HEK293 (cell line): ENCODE measurements around the gene SLC29A1.

Experiments
- BCL11B ChIP-seq: fragments of 450-650 bp; formaldehyde crosslinking; IDR thresholded peaks from 2 replicates; pipeline ENCODE4 v1.5.1; 2016; ENCODE audit warnings: low read depth, missing biosample characterization, missing genetic modification characterization
- EGR2 ChIP-seq: fragments of 450-650 bp; formaldehyde crosslinking; IDR thresholded peaks from 2 replicates; pipeline ENCODE4 v1.5.1; 2016; ENCODE audit warnings: low read depth, missing biosample characterization, missing genetic modification characterization
- GLIS2 ChIP-seq: fragments of 450-650 bp; formaldehyde crosslinking; IDR thresholded peaks from 2 replicates; pipeline ENCODE4 v1.5.1; 2016; ENCODE audit warnings: missing biosample characterization, missing genetic modification characterization
- HOXC10 ChIP-seq: sonication (generic); formaldehyde crosslinking; IDR thresholded peaks from 2 replicates; pipeline ENCODE4 v1.8.1; 2023; ENCODE audit warnings: mild to moderate bottlenecking, missing genetic modification reagents
- SCRT2 ChIP-seq: fragments of 450-650 bp; formaldehyde crosslinking; IDR thresholded peaks from 2 replicates; pipeline ENCODE4 v1.5.1; 2016; ENCODE audit warnings: missing biosample characterization, missing genetic modification characterization
- SP2 ChIP-seq: fragments of 450-650 bp; formaldehyde crosslinking; IDR thresholded peaks from 2 replicates; pipeline ENCODE4 v1.5.1; 2016; ENCODE audit warnings: missing biosample characterization, missing genetic modification characterization
- TCF7L2 ChIP-seq: IDR thresholded peaks from 2 replicates; pipeline ENCODE4 v1.6.1; 2011; ENCODE audit warnings: low read depth, mild to moderate bottlenecking, inconsistent platforms, low read length, moderate library complexity, borderline replicate concordance
- ZFHX2 ChIP-seq: fragments of 450-650 bp; formaldehyde crosslinking; conservative IDR thresholded peaks from 2 replicates; pipeline ENCODE4 v1.5.1; 2016; ENCODE audit warnings: missing biosample characterization, missing genetic modification characterization
- ZNF133 ChIP-seq: fragments of 450-650 bp; formaldehyde crosslinking; IDR thresholded peaks from 2 replicates; pipeline ENCODE4 v1.5.1; 2016; ENCODE audit warnings: missing biosample characterization, missing genetic modification characterization
- ZNF248 ChIP-seq: fragments of 450-650 bp; formaldehyde crosslinking; IDR thresholded peaks from 2 replicates; pipeline ENCODE4 v1.5.1; 2017; ENCODE audit warnings: missing biosample characterization, missing genetic modification characterization
- ZNF266 ChIP-seq: fragments of 450-650 bp; formaldehyde crosslinking; IDR thresholded peaks from 2 replicates; pipeline ENCODE4 v1.5.1; 2016; ENCODE audit warnings: missing biosample characterization, missing genetic modification characterization, low read depth
- ZNF280D ChIP-seq: fragments of 450-650 bp; formaldehyde crosslinking; IDR thresholded peaks from 2 replicates; pipeline ENCODE4 v1.5.1; 2016; ENCODE audit warnings: missing biosample characterization, missing genetic modification characterization
- ZNF292 ChIP-seq: fragments of 450-650 bp; formaldehyde crosslinking; IDR thresholded peaks from 2 replicates; pipeline ENCODE4 v1.5.1; 2016; ENCODE audit warnings: low read depth, missing biosample characterization, missing genetic modification characterization, borderline replicate concordance
- ZNF324 ChIP-seq: fragments of 450-650 bp; formaldehyde crosslinking; IDR thresholded peaks from 2 replicates; pipeline ENCODE4 v1.5.1; 2016; ENCODE audit warnings: missing biosample characterization, missing genetic modification characterization
- ZNF398 ChIP-seq: fragments of 450-650 bp; formaldehyde crosslinking; IDR thresholded peaks from 2 replicates; pipeline ENCODE4 v1.5.1; 2017; ENCODE audit warnings: missing biosample characterization, missing genetic modification characterization
- ZNF501 ChIP-seq: fragments of 450-650 bp; formaldehyde crosslinking; IDR thresholded peaks from 2 replicates; pipeline ENCODE4 v1.5.1; 2016; ENCODE audit warnings: missing biosample characterization, missing genetic modification characterization
- ZNF510 ChIP-seq: fragments of 450-650 bp; formaldehyde crosslinking; IDR thresholded peaks from 2 replicates; pipeline ENCODE4 v1.5.1; 2018; ENCODE audit warnings: mild to moderate bottlenecking, missing genetic modification characterization, missing biosample characterization; ENCODE audit not compliant: insufficient replicate concordance
- ZNF555 ChIP-seq: fragments of 450-650 bp; formaldehyde crosslinking; conservative IDR thresholded peaks from 2 replicates; pipeline ENCODE4 v1.5.1; 2017; ENCODE audit warnings: missing biosample characterization, mild to moderate bottlenecking, missing genetic modification characterization, inconsistent platforms
- ZNF558 ChIP-seq: fragments of 450-650 bp; formaldehyde crosslinking; IDR thresholded peaks from 2 replicates; pipeline ENCODE4 v1.5.1; 2016; ENCODE audit warnings: missing biosample characterization, missing genetic modification characterization
- ZNF571 ChIP-seq: fragments of 450-650 bp; formaldehyde crosslinking; IDR thresholded peaks from 2 replicates; pipeline ENCODE4 v1.5.0; 2017; ENCODE audit warnings: missing biosample characterization, missing genetic modification characterization
- ZNF629 ChIP-seq: fragments of 450-650 bp; formaldehyde crosslinking; IDR thresholded peaks from 2 replicates; pipeline ENCODE4 v1.5.1; 2017; ENCODE audit warnings: missing biosample characterization, missing genetic modification characterization
- ZNF658 ChIP-seq: fragments of 450-650 bp; formaldehyde crosslinking; IDR thresholded peaks from 2 replicates; pipeline ENCODE4; 2016; ENCODE audit warnings: missing biosample characterization, missing genetic modification characterization
- ZNF677 ChIP-seq: fragments of 450-650 bp; IDR thresholded peaks from 2 replicates; pipeline ENCODE4 v1.5.0; 2018; ENCODE audit warnings: missing biosample characterization, mild to moderate bottlenecking, missing genetic modification characterization, moderate library complexity

SLC29A1 gene

DNA sequence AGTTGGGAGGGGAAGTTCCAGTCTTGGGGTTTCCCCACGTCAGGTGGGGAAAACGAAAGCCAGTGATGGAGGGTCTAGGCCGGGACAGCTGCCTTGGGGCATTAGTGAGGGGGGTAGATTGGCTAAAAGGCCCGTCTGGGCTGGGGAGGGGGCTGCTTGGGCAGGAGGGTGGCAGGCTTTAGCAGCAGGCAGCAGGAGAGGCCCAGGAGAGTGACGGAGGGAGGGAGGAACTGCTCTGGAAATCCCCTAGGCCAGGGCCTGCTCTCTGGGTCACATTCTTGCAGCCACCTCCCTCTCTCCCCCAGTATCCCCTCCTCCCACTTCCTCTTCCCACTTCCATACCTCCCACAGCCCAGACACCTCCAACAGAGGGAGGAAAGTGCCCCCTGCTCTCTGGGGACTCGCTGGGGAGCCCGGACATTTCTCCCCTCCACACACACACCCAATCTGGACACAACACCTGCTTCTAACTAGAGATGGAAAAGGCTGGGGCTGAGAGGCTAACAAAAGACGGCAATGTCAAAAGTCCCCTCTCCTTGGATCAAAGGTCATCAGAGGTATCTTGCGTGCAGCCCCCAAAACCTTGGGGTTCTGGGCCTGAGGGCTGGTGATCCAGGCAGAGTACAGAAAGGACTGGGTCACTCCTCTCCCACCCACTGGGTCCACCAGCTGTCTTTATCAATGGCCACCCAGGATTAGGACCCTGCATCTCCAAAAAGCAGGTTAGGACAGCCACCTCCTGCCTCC is 40.1 kb downstream of the SLC29A1 start (continued):
- TF ChIP-seq ZNF280D (tag by site-specific recombination) (no peak), GLIS2 (tag by site-specific recombination) (0 out of 2 replicates have a peak, but pooled peaks have one; percentile 13), ZNF248 (tag by site-specific recombination) (no peak), BCL11B (tag by site-specific recombination) (no peak), ZNF555 (tag by site-specific recombination) (no peak), SCRT2 (tag by site-specific recombination) (no peak), ZNF292 (tag by site-specific recombination) (no peak), ZNF571 (tag by site-specific recombination) (no peak), ZNF133 (tag by site-specific recombination) (no peak), EGR2 (tag by site-specific recombination) (peak; percentile 78), ZNF658 (tag by site-specific recombination) (no peak), ZNF510 (tag by site-specific recombination) (no peak), ZNF324 (tag by site-specific recombination) (no peak), ZNF266 (tag by site-specific recombination) (no peak), ZNF677 (tag by site-specific recombination) (no peak), TCF7L2 (no peak), HOXC10 (no peak), ZNF558 (tag by site-specific recombination) (no peak), ZNF629 (tag by site-specific recombination) (no peak), ZNF398 (tag by site-specific recombination) (0 out of 2 replicates have a peak, but pooled peaks have one; percentile 24), ZNF501 (tag by site-specific recombination) (no peak), ZFHX2 (peak; percentile 86), SP2 (tag by site-specific recombination) (peak; percentile 33; the same call in 1 of the 2 replicates)
